Thyroid gland (tissue), 4 donors: ENCODE results near the gene DLGAP4. TPM values are rescaled to one million over a fixed set of nuclear protein-coding genes. Genes with fewer than 3 reads are reported as not detected.

ENCODE experiments used
- DNase-seq, 2 donors: peaks; one replicate each; pipeline ENCODE4 v3.0.0-alpha.2; 2019
- H3K27ac ChIP-seq, 3 donors: fragments of 200-600 bp; sonication (generic); 1 replicate in 2 of 3; 2 replicates in 1 of 3; pipeline ENCODE4 v1.5.1; 2016 to 2019; ENCODE audit warnings: mild to moderate bottlenecking in 1 of 3, moderate library complexity in 1 of 3
- H3K27me3 ChIP-seq: fragments of 200-600 bp; sonication (generic); one replicate; pipeline ENCODE4 v1.5.1; 2019
- H3K36me3 ChIP-seq, 2 donors: fragments of 200-600 bp; sonication (generic); one replicate each; pipeline ENCODE4 v1.5.1; 2016 to 2019
- H3K4me1 ChIP-seq, 2 donors: fragments of 200-600 bp; sonication (generic); one replicate each; pipeline ENCODE4 v1.5.1; 2017 to 2019
- H3K4me3 ChIP-seq, 3 donors: fragments of 200-600 bp; sonication (generic); replicated peaks in 1 of 3; 1 replicate in 2 of 3; 2 replicates in 1 of 3; pipeline ENCODE4 v1.5.1; 2016; ENCODE audit warnings: mild to moderate bottlenecking in 1 of 3
- H3K9me3 ChIP-seq: fragments of 200-600 bp; sonication (generic); one replicate; pipeline ENCODE4 v1.5.1; 2017
- POLR2A ChIP-seq, 2 donors: fragments of 450-650 bp; IDR thresholded peaks; one replicate each; pipeline ENCODE4 v1.6.1; 2017; ENCODE audit warnings: antibody characterized with exemption in 2 of 2, mild to moderate bottlenecking in 2 of 2, moderate library complexity in 1 of 2
- WGBS, 2 donors: methylation state at CpG; one replicate each; pipeline ENCODE4 v1.1.5; 2017; 5-methylcytosine and 5-hydroxymethylcytosine counted together
- intact Hi-C: fragments of 100-400 bp; cut with DNase I; formaldehyde crosslinking; loops from one replicate; pipeline ENCODE4 v1.15.1; 2023
- total RNA-seq, 4 donors: library from RNA; depleted of rRNA; stranded (reverse); fragments of >200 nt; gene quantifications; one replicate each; pipeline ENCODE4 v1.2.3, GENCODE V29; 2016
- TF ChIP-seq, protein P1 (sequence below), 6 experiments: fragments of 200-600 bp in 3 of 6; fragments of 450-650 bp in 3 of 6; sonication (generic) in 3 of 6; IDR thresholded peaks; one replicate each; pipeline ENCODE4 v1.5.1; 2016 to 2019; ENCODE audit warnings: antibody characterized with exemption in 6 of 6, mild to moderate bottlenecking in 2 of 6, inconsistent platforms in 1 of 6, moderate library complexity in 1 of 6

The DLGAP4 gene
- total RNA-seq, 4 donors from 2014 or later, result 29.3 to 52.4 (median 41.5) TPM

DNA sequence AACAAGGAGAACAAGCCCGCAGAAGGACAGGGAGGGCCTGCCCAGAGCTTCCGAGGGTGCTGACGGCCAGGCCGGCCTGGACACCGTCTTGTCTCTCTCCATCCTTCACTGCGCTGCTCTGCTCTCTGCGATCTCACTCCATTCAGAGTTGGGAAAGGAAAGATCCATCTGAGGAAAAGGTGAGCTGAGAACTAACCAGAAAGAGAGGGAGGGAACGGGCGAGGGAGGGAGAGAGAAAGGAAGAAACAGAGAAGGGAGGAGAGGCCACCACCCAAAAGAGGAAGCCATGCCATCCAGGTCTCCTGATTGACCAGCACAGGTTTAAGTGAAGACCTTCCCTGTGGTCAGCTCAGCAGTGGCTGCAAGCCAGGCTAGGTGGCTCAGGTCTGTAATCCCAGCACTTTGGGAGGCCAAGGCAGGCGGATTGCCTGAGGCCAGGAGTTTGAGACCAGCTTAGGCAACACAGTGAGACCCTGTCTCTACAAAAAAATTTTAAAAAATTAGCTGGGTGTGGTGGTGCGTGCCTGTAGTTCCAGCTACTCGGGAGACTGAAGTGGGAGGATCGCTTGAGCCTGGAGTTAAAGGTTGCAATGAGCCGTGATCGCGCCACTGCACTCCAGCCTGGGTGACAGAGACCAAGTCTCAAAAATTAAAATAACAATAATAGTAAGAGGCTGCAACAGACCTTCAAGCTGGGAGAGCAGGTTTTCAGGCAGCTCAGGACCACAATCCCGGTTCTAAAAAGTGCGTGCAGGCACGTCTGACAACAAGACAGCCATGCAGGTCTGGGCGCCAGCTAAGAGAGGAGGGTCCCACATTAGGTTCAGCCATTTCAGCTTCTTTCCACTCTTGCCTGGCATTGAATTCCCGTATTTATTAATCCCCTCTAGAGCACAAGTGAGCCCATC lies 34.2 kb upstream of the DLGAP4 start:
- no peak for TF ChIP-seq POLR2A (IDR thresholded peaks at IDR 0.05)
- TF ChIP-seq, protein P1, sequence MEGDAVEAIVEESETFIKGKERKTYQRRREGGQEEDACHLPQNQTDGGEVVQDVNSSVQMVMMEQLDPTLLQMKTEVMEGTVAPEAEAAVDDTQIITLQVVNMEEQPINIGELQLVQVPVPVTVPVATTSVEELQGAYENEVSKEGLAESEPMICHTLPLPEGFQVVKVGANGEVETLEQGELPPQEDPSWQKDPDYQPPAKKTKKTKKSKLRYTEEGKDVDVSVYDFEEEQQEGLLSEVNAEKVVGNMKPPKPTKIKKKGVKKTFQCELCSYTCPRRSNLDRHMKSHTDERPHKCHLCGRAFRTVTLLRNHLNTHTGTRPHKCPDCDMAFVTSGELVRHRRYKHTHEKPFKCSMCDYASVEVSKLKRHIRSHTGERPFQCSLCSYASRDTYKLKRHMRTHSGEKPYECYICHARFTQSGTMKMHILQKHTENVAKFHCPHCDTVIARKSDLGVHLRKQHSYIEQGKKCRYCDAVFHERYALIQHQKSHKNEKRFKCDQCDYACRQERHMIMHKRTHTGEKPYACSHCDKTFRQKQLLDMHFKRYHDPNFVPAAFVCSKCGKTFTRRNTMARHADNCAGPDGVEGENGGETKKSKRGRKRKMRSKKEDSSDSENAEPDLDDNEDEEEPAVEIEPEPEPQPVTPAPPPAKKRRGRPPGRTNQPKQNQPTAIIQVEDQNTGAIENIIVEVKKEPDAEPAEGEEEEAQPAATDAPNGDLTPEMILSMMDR (IDR thresholded peaks at IDR 0.05), result no peak
- WGBS, 2 donors, result 84 to 87% methylated on average over 21 of the region's 21 CpGs
- Histone ChIP-seq H3K4me1 (no peaks in the 10 kb centered on the region), H3K9me3 (no peaks in the 10 kb centered on the region), H3K27ac (no peak overlapping the region), H3K27me3 (no peaks in the 10 kb centered on the region), H3K4me3 (no peak overlapping the region), H3K36me3 (no peaks in the 10 kb centered on the region)
- intact Hi-C loops, result no loop called here
- DNase-seq, result no peak

- TF ChIP-seq, protein P1 (IDR thresholded peaks at IDR 0.05), result no peak
- no peak for TF ChIP-seq POLR2A (IDR thresholded peaks at IDR 0.05)
- WGBS, 2 donors, result 87 to 88% methylated on average over 12 of the region's 12 CpGs
- no peak overlapping the region for H3K4me3 ChIP-seq
- no peak for DNase-seq
- no peaks in the 10 kb centered on the region for H3K36me3 ChIP-seq
- H3K4me1 ChIP-seq, result no peaks in the 10 kb centered on the region
- H3K27ac ChIP-seq, result no peak overlapping the region
- intact Hi-C loops, result no loop called here
- H3K27me3 ChIP-seq, result no peaks in the 10 kb centered on the region
- no peaks in the 10 kb centered on the region for H3K9me3 ChIP-seq
These were observed 33.5 kb upstream of the DLGAP4 start for GRCh38 chr20:36272547-36273220.

- WGBS, 2 donors, result 73 to 80% methylated on average over 10 to 12 of the region's 12 CpGs
- H3K4me3 ChIP-seq, result no peak overlapping the region
- no peaks in the 10 kb centered on the region for H3K4me1 ChIP-seq
- no peak for DNase-seq
- H3K27me3 ChIP-seq, result no peaks in the 10 kb centered on the region
- no peaks in the 10 kb centered on the region for H3K36me3 ChIP-seq
- intact Hi-C loops, result no loop called here
- no peak overlapping the region for H3K27ac ChIP-seq
- TF ChIP-seq, protein P1 (IDR thresholded peaks at IDR 0.05), result peak in 1 of 6 experiments; percentile 14
- no peak for TF ChIP-seq POLR2A (IDR thresholded peaks at IDR 0.05)
- H3K9me3 ChIP-seq, result no peaks in the 10 kb centered on the region
These were observed 32.5 kb upstream of the DLGAP4 start for GRCh38 chr20:36273414-36274180.

GRCh38 chr20:36274181-36274841 lies 31.8 kb upstream of the DLGAP4 start:
- Histone ChIP-seq H3K36me3 (no peaks in the 10 kb centered on the region), H3K27ac (no peak overlapping the region), H3K27me3 (no peaks in the 10 kb centered on the region), H3K9me3 (no peaks in the 10 kb centered on the region), H3K4me3 (no peak overlapping the region), H3K4me1 (no peaks in the 10 kb centered on the region)
- 44 to 59% methylated on average over 20 of the region's 20 CpGs for WGBS, 2 donors
- DNase-seq, result no peak
- TF ChIP-seq, protein P1 (IDR thresholded peaks at IDR 0.05), result no peak
- intact Hi-C loops, result no loop called here
